HTERT RPE-1 (cell line): ENCODE data around the gene ASIC2.

Experiments used
- in situ Hi-C: fragments of 300-500 bp; cut with MboI; formaldehyde crosslinking; loops from 4 replicates; pipeline ENCODE4 v1.14.3; 2020; ENCODE audit warnings: low sequenced_read_pairs

Gene ASIC2

DNA sequence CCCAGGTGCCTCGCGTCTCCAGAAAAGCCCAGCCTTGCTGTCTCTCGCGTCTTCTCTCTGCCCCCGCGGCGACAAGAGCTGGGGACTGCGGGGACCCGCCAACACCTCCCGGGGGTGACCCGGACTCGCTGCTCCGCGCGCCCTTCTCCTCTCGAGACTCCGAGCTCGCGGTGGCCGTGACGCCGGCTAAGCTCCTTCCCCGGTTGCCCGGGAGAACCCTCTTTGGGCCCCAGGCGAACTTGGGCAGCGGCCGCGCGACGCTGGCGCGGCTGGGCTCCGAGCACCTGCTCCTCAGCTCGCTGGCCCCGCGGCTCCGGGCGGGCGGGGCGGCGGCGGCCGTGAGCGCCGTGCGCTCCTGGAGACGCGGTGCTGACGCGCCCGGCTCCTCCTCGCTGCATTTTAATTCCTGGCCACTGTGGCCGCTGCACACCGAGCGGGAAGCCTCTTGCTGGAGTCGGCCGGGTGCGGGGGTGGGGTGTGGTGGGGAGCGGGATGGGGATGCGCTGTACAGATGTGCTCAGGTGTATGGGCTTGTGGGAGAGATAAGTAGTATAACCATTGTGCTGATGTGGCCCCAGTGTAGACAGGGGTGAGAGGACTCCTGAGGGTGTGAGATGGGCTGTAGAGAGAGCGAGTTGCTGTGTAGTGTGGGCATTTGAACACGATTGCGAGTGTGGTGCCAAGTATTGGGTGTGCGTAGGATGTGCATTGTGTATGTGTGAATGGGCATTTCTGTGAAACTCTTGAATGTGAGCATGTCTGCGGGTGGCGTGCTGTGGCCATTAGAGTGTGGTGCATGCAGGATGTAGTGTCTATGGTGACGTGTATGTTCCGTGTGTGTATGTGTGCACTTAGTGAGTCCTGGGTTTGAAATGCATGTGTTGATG is at the start of gene ASIC2:
Gene ASIC2, minus strand, starts transcription at position 315 of the 887 bp plus-strand sequence.
- in situ Hi-C loops: no loop called here

- in situ Hi-C loops: no loop called here
These were observed 48.9 kb upstream of the ASIC2 start for GRCh38 chr17:33342025-33342424.

- in situ Hi-C loops: no loop called here
These were observed 45.1 kb upstream of the ASIC2 start for GRCh38 chr17:33338242-33338641.

DNA sequence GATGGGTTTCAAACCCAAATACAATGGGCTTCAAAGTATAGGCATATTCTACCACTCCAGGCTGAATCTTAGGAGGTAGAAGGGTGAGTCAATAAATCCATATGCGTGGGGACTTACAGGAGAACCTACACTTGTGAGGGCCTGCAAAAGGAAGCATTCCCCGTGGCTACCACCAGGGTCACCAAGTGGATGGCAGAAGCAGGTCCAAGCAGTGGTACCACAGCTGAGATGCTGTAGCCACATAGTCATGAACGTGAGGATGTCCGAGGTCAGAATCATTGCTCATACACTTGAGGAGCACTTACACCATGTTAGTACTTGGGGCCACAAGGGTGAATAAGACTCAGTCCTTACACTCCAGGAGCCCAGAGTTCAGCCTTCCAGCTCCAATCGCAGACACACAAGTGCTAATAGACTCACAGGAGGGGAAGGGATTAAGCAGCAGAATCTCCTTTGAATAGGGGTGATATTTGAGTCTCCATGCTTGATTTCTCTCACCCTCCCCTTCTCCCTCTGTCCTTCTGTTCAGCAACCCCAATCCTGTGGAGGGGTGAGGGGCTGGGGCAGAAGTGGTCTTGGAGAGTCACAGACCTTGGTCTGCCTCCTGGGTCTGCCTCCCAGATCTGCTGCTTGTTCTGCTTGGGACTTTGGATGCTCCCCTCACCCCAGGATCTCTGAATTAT is 42.5 kb upstream of the ASIC2 start:
- in situ Hi-C loops: no loop called here

DNA sequence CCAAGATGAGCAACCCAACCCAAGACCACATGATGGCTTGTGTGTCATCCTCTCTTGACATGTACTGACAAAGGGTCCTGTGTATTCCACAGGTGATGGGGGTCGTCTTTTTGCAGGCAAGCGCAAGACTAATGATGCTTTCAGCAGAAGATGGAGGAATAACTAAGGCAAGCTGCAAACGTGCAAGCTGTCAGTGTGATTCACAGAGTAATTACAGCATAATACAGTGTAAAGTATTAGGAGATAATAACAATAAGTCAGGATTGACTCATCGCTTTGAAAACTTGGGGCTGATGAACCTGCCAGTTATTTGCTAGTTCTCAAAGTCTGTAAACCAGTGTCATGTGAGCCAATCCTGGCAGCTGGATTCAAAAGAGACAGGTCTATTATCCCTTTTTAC is 41.6 kb upstream of the ASIC2 start:
- in situ Hi-C loops: no loop called here

GRCh38 chr17:33330877-33331276 is 37.8 kb upstream of the ASIC2 start:
- in situ Hi-C loops: no loop called here

- in situ Hi-C loops: no loop called here
These were observed 35.0 kb upstream of the ASIC2 start for GRCh38 chr17:33328129-33328528.

DNA sequence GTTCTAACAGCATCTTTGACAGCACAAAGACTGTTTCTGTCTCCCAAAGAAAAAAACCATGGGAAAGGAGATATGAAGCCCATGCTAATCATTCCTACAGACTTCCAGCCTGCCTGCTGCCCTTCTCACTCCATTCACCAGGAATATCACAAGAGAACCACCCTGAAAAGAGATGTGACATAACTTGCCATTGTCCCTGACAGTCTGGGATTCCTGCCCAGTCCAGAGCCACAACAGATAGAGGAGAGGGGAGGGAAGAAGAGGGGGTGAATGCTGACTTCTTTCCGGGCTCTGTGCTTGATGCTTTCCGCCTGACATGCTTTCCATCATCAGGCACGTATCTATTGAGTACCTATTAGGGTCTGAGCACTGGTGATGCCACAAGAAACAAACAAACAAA is 31.6 kb upstream of the ASIC2 start:
- in situ Hi-C loops: no loop called here

- in situ Hi-C loops: no loop called here
These were observed 29.0 kb upstream of the ASIC2 start for GRCh38 chr17:33322063-33322462.

DNA sequence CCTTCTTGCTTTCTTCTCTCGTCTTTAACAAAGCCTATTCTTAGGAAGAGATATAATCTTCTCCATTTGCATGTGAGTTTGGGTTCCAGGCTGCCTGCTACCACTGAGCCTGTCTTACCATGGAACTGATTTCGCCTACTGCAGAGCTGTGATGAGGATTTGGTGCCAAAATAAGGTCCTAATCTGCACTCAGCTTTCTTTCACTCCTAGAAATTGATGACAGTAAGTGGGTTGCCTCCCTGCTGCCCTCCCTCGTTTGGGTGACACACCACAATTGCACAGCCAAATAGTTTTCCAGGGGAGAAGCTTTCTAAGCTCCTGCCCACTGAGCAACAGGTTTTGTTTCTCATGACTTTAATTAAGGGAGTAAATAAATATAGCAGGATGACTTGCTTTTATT is 25.1 kb upstream of the ASIC2 start:
- in situ Hi-C loops: no loop called here

DNA sequence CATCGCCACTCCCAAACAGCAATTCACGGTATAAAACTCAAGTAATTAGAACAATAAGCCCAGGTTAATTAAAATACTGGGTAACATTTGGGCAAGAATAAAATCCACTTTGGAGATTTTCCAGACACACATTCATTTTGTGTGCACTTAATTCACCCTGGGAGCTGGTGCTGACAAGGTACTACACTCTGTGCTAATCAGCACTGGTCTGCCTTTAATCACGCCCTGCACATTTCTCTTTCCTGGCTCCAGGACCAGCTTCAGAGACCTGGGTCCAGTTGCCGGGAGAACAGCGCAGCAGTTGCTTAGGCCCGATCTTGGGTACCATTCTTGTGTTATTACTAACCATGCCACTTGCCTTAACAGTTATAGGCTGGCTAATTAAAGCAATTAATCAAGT is 23.7 kb upstream of the ASIC2 start:
- in situ Hi-C loops: no loop called here

DNA sequence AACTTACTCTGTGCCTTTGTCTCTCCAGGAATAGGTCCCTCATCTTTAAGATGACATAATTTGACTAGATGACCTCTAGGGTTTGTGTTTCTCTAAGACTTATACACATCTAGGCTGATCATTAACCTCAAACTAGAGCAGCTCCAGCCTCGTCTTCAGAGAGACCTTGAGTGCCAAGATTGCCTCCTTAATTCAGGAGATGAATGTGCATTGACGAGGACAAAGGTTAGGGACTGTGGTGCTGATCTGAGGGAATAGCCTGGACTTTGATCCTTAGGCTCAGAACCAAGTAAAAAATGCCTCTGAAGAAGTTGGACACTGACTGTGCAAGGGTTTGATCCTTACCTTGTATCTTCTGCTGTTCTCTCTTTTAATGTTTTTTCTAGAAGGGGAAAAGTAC is 17.2 kb upstream of the ASIC2 start:
- in situ Hi-C loops: no loop called here

GRCh38 chr17:33303254-33303653 is 10.2 kb upstream of the ASIC2 start:
- in situ Hi-C loops: no loop called here

DNA sequence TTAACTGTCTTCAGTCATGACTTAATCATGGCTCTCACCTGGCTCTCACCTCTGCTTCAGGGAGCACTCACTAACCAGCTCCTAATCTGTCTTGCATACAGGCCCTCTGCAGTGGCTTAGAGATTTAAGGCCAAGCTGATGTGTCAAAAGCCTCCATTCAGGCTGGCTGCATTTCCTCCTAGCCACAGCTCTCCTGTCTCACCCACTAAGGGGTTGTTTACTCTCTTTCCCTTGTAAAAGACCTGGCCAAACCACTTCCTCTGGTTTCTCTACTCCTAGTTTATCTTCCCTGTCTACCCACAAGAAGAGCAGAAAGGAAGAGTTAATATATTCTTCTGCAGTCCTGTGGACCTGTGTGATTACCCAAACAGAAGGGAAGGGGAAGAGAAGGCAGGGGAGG is 9.3 kb upstream of the ASIC2 start:
- in situ Hi-C loops: no loop called here

- in situ Hi-C loops: no loop called here
These were observed 7.1 kb upstream of the ASIC2 start for GRCh38 chr17:33300241-33300640.

GRCh38 chr17:33299115-33299514 is 6.0 kb upstream of the ASIC2 start:
- in situ Hi-C loops: no loop called here

- in situ Hi-C loops: no loop called here
These were observed 4.5 kb upstream of the ASIC2 start for GRCh38 chr17:33297643-33298042.

DNA sequence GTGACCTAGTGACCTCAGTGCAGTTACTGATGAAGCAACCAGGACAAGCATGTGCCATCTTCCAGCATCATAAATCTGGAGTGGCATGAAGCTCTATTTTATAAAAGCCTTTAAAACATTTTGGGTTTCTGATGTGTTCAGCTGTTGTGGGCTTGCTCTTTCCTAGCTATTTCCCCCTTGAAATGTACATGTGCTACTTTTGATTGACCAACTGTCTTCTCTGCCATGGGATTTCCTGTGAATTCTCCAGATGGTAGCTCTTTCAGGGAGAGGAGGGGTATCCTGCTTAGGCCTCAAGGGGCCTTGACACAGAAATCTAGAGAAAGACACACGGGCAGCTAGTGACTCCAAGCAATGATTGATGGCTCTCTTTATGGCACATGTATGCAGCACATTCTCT is 1.9 kb upstream of the ASIC2 start:
- in situ Hi-C loops: no loop called here

DNA sequence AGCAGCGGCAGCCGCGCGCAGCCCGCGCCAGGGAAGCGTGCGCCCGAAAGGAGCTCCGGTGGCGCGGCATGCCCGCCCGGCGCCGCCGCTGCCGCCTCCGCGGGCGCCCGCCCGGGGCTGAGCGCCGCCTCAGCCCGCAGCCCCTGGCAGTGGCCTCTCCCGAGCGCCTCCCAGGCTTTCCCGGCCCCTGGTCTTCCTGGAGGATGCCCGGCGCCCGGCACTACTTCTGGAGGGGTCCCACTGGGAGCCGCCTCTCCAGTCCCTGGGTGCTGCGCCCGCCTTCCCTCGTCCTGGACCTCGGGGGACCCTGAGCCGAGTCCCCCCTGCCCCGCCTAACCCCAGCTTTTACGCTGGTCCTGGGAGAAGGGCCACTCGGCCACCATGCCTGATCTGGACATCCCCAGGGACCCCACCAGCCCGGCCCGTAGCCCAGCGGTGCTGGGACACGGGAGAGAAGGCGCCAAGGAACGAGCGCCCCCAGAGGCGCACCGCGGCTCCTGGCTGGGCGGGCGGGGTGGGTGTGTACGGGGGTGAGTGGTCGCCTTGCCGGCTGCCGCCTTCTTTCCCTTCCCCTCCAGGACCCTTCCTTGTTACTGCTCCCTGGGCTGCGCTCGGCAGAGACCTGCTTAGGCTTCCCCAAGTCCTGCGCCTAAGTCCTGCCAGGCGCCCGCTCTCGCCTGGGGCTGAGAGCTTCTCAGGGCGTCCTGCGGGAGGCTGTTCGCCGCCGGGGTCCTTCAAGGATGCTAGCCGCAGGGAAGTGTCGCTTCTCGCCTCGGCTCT is 704 bp downstream of the ASIC2 start:
- in situ Hi-C loops: no loop called here

DNA sequence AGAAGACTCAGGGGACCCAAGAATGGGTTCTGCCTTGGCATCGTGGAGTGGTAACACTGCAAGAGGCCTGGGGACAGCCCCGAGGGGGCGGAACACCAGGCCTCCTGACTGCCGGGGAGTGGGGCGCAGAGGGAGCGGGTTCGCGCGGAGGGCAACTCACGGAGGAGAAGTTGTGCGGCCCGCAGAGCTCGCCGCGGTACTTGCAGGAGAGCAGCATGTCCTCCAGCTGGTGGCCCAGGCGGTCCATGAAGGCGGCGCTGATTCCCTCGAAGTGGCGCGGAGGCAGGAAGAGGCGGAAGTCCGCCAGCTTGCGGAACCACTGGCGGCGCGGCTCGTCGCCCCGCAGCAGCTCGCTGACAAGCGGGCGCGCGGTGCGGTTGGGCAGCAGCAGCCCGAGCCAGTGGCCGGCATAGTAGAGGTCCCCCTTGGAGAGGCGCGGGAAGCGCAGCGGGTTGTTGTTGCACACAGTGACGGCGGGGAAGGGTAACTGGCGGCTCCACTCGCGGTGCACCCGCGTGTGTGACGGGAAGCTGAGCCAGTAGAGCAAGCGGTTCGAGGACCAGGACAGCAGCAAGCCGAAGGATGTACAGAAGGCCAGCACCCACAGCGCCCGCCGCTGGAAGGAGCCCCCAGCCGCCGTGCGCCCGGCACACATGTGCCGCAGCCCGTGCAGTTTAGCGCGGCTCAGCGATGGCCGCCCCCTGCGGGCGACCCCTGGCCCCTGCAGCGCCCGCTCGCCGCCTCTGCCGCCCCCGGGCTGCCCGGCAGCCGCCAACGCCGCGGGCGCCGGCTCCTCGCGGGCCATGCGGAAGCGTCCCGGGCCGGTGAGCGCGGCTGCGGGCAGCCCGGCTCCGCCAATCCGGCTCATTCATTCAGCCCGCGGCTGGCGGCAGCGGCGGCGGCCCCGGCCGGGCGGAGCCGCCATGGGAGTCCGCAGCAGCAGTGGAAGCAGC is 1.6 kb downstream of the ASIC2 start:
- in situ Hi-C loops: no loop called here
